Kidney capillary endothelial cell (primary cell): ENCODE results near the gene R3HDM2.
"Not testable (repeated sequence)": the region's sequence is repeated elsewhere in the genome, so short reads cannot be mapped to it uniquely, and the experiment has no call there.

Experiments
- DNase-seq: peaks from one replicate; pipeline ENCODE4 v3.0.0-alpha.2; 2018; ENCODE audit warnings: low spot score

The R3HDM2 gene

DNA sequence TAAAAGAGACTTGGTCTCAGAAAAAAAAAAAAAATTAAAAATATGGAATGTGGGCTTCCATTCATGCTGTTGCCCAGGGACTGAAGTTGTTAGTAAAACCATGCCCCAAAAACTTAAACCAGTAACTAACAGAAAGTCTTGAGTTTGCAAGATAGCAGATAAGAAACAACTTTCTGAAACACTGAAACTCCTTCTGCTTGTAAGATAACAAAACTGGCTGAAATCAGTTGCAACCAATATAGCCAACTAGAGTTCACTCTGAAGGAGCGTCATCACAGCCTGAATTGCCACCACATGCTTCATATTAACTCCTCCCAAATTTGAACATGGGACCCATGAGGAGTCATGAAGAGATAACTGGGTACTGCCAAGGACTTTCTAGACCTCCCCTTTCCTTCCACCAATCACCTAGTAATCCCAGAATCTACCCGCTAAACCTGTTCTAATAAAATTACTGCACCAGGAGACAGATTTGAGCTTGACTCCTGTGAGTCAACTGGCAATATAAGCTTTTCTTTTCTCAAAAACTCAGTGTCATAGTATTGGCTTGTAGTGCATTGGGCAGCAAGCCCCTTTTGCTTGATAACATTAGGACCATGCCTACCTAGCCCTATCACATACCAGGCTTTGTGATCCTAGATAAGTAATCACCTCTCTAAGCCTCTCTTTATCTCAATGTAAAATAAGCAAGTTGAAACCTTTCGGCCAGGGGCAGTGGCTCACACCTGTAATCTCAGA lies 53.6 kb downstream of the R3HDM2 start:
- DNase-seq: no peak

DNA sequence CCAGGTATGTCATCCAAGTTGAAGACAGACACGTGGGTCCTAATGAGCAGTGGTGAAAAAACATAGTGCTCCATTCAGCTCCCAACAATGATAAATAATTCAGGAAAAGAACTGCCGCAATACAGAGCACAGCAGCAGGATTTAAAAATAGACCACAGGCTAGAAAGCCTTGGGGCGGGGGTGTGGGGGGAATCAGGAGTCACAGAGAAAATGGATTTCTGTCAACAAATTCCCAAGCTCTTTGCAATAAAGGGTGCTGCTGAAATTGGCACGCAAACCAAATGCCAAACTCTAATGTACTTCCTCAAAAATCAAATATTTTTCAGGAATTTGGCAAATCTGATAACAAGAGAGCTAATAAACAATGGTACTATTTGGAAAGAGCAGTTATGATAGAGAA lies 58.6 kb downstream of the R3HDM2 start:
- DNase-seq: no peak

DNA sequence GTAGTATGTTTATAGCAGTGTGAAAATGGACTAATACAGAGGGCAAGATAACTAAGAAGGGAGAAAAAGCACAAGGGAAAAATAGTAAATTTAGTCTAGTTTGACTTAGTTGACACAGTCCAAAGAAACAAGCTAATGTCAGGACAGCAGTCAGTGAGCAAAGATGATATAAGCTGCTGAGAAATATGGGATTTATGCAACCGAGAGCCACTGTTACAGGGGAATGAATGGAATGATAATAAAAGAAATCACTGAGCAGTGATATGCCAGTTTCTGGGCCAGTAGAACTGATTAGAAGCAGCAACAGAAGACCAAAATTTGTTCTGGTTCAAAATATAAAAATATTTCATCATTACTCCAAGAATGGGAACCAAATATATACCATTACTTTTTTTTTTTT lies 60.1 kb downstream of the R3HDM2 start:
- DNase-seq: no peak

DNA sequence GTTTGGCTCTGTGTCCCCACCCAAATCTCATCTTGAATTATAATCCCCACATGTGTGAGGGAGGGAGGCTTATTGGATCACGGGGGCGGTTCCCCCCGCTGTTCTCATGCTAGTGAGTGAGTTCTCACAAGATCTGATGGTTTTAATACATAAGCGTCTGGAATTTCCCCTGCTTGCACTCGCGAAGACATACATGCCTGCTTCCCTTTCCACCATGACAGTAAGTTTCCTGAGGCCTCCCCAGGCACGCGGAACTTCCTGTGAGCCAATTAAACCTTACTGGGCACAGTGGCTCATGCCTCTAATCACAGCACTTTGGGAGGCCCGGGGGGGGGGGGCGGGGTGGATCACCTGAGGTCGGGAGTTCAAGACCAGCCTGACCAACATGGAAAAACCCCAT lies 60.8 kb downstream of the R3HDM2 start:
- DNase-seq: no peak

DNA sequence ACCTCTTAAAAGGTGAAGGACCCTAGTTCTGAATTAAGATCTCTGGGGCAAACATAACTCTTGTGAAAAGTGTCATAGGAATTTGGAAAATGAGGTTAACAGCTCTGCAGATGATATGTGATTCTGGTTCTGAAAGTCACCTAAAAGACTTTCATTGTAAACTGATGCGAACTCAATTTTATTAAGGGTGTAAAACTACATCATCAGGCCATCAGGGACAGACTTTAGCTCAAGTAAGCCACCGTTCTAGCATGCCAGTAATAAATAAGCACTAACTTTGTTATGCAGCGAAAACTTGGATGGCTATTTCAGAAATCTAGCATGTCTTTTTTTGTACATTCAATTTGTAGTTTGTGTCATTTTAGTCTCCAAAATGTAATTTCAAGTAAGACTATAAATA lies 61.6 kb downstream of the R3HDM2 start:
- DNase-seq: no peak

DNA sequence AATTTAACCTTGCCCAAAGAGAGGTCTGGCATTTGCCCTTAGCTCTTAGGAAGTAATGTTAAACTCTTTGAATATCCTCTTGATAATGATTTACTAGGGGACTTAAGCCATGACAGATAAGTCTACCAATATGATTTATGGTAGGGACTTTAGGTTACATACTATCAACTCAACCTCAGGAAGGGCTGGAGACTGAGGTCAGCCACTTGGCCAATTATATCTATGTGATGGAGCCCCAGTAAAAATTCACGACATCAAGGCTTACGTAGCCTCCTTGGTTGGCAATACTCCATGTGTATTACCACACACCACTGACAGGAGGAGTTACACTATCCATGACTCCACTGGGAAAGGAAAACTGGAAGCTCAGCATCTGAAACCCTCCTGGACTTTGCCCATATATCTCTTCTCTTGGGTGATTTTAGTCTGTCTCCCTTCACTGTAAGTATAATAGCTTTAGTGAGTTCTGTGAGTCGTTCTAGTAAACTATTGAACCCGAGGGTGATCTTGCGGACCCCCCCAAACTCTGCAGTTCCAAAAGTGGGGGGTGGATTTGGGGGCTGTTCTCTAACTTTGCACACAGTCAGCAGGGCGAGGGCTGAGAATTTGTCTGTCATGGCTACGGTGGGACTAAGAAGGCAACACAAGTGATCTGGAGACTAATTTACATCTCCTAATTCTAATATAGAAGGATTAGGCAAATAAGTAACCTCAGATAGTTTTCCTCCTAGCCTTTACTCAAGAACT lies 62.3 kb downstream of the R3HDM2 start:
- no peak for DNase-seq

DNA sequence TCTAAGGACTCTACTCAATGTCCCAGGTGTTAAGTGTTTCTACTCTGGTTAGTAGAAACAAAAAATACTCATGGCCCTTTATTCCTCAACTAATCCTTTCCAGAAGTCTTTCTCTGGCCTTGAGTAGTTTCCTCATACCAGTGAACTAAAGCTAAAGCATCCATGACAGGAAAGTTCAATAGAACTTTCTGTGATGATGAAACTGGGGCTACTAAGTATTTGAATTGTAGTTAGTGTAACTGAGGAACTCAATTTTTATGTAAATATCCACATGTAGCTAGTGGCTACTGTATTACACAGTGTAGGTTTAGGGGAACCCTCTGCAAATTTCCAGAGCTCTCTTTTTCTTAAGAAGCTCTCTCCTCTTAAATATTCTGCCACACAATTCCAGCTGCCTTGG lies 63.7 kb downstream of the R3HDM2 start:
- DNase-seq: no peak

DNA sequence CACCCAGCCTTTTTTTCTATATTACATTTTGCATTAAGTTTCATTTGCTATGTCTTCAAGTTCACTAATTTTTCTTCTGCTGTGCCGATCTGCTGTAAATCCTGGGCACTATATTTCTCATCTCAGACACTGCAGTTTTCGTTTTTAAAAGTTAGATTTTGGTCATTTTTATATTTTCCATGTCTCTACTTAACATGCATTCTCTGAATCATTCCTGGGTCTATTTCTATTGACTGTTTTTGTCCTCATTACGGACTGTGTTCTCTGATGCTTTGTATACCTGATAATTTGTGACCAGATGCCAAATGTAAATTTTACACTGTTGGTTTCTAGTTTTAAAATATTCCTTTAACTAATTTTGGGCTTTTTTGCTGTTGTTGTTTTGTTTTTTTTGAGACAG lies 64.5 kb downstream of the R3HDM2 start:
- no peak for DNase-seq

DNA sequence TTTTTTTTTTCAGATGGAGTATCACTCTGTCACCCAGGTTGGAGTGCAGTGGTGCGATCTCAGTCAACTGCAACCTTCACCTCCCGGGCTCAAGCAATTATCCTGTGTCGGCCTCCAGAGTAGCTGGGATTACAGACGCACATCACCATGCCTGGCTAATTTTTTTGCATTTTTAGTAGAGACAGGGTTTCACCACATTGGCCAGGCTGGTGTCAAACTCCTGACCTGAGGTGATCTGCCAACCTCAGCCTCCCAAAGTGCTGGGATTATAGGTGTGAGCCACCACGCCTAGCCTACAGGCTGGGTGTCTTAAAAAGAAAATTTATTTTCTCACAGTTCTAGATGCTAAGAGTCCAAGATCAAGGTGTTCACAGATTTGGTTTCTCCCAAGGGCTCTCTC lies 66.7 kb downstream of the R3HDM2 start:
- not testable (repeated sequence) for DNase-seq

DNA sequence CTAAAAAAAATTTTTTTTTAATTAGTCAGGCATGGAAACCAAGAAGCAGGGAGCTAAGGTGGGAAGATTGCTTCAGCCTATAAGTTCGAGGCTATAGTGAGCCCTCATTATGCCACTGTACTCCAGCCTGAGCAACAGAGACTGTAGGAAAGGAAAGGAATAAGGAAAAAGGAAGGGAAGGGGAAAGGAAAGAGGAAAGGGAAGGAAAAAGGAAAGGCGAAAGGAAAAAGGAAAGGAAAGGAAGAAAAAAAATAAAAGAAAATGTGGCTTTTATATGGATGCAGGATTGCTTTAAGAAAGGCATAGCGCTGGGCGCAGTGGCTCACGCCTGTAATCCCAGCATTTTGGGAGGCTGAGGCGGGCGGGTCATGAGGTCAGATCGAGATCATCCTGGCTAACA lies 70.4 kb downstream of the R3HDM2 start:
- DNase-seq: no peak

DNA sequence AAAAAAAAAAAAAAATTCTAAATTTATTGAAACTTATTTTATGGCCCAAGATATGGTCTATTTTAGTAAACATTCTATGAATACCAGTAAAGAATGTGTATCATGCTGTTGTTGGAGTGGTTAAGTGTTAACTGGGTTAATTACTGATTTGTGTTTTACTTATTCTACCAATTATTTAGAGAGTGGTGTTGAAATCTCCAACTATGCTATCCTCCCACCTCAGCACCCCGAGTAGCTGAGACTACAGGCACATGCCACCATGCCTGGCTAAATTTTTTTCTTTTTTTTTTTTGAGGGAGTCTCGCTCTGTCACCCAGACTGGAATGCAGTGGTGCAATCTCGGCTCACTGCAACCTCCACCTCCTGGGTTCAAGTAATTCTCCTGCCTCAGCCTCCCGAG lies 72.2 kb downstream of the R3HDM2 start:
- DNase-seq: no peak

DNA sequence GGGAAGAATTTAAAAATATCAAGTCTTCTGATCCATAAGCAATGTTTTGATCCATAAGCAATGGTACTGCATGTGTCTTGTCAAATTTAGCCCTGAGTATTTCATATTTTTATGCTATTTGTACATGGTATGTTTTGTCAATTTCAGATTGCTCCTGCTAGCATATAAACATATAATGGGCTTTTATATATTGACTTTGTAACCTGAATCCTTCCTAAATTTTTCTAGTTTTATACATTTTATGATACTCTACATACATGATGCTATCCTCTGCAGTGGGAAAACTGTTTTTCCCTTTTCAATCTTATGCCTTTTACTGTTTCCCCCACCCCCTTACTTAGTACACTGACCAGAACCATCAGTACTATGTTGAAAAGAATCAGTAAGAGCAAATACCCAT lies 75.1 kb downstream of the R3HDM2 start:
- no peak for DNase-seq

DNA sequence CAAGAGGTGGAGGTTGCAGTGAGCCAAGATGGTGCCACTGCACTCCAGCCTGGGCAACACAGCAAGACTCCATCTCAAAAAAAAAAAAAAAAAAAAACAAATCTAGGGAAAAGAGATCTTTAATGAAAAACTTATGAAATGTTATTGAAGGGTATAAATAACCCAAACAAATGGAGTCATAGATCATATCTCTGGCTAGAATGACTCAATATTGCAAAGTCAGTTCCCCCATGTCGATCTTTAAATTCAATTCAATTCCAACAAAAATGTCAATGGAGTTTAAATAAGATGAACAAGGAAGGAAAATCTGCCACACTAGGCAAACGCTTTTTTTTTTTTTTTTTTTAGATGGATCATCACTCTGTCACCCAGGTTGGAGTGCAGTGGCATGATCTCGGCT lies 78.7 kb downstream of the R3HDM2 start:
- DNase-seq: no peak

DNA sequence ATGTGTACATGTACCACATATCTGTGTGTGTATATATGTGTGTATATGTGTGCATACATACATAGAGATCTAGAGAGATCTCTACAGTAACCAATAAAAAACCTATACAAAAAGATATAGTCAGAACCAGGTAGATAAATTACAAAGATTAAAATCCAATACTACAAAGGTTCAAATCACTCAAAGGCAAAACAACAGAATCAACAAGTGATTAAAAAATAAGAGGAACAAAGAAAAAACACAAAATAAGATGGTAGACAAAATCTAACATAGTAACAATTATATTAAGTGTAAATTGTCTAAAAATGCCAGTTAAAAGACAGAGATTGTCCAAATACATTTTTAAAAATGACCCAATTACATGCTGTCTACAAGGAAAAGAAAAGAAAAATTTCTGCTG lies 83.6 kb downstream of the R3HDM2 start:
- no peak for DNase-seq

DNA sequence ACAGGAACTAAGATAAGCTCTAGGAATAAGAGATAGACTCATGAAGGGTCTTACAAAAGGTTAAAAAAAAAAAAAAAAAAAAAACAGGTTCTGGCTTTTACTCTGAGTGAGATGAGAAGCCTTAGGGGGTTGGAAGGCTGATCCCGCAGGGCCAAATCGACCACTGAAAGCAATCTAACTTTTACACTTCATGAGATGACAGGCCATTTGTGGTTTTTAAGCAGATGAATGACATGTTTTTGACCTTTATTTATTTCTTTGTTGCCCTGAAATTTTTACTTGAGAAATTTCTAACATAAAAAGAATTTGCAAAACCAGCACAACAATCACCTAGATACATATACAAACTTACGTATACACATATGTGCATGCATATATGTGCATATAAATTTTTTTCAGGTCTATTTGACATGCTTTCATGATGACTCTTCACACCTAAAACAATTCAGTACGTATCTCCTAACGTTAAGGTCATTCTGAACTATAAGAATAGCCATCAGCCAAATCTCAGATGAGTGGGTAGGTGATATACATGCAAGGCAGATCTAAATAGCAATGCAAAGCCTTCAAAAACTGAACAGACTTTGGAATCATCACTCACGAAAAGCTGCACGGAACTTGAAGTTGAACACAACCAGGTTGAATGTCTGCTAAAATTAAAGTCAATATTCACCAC lies 87.0 kb downstream of the R3HDM2 start:
- no peak for DNase-seq

DNA sequence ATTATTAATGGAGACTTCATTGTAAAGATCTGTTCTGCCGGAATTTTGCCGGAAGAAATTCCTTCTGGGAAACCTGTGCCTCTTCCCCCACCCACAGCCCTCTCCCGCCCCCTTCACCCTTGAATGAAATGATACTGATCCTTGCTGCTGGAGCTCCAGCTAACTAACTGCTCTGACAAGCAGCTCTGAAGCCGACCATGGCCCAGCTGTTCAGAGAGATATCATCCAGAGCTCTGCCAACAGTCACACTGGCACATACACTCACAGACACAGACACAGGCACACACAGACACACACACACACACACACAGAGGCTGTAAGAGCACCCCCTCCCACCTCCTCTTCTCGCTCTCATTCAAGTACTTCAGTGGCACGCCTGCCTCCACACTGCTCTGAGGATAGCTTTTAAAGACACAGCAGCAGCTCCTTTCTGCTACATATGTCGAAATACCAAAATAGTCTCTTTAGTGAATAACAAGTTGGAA lies 88.6 kb downstream of the R3HDM2 start:
- no peak for DNase-seq

DNA sequence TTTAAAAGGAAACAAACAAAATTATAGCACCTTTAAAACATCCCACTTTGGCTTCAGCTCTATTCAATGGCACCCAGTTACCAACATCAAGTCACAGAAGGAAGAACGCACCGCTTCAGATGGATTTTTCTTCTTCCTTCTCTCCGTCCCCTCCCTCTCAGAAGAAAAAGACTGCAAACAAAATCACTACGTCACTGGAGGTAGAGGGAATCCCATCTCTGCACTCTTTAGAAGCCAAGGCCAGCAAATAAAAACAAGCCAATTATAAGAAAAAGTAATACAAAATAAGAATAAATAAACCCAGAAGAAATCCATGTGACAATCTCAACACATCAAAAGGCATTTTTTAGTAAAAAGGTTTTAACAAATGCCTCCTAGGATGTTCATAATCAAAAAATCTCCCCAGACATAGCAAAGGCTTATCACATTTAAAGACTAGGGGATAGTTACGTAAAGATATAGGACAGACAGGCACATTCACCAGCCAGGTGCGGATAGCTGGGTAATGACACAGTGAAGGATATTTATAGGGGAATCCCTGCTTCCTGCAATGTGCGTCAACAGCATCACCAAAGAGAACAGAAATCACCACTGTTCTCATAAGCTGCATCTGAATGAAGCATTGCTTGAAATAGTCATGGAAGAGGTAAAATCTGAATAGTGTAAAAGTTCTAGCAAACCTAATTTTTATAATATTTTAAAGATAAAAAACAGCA lies 89.4 kb downstream of the R3HDM2 start:
- no peak for DNase-seq

DNA sequence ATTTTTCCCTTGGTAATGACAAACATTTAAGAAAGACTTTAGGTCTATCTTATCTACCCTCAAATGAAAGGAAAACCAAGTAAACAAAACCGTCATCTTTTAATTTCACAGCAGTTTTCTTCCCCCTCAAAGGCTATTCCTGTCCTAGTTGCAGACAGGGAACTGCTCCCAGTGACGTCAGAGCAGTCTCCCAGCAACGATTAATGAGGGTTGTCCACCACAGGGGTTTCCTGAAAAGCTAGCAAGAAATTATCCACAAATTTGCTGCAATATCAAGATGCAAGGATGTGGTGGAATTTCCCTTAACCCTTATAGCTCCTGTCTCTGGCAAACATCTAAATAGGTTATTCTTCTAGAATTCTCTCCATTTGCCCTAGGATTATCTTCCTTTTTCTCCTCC lies 90.7 kb downstream of the R3HDM2 start:
- peak; percentile 23 for DNase-seq

DNA sequence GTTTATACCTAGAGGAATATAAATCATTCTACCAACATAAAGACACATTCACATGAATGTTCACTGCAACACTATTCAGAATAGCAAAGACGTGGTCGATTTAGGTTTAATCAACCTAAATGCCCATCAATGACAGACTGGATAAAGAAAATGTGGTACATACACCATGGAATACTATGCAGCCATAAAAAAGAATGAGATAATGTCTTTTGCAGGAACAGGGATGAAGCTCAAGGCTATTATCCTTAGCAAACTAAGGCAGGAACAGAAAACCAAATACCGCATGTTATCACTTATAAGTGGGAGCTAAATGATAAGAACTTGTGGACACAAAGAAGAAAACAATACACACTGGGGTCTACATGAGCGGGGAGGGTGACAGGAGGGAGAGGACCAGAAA lies 94.5 kb downstream of the R3HDM2 start:
- not testable (repeated sequence) for DNase-seq

DNA sequence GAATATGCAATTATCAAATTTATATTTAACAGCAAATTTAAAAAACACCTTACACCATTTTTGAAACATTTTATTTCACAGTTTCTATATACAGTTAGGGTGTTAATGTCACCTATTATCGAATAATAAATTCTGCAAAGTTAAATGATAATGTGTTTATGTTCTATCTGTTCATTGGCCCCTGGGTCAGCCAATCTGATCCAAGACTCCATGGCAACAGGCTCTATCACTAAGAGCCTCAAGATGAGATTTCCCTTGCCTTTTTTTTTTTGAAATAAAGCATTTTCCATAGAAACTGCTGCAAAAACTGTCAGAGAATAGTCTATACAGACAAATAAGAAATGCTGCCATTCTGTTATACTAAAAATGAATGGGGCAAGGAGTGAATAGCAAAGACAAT lies 96.6 kb downstream of the R3HDM2 start:
- DNase-seq: no peak

DNA sequence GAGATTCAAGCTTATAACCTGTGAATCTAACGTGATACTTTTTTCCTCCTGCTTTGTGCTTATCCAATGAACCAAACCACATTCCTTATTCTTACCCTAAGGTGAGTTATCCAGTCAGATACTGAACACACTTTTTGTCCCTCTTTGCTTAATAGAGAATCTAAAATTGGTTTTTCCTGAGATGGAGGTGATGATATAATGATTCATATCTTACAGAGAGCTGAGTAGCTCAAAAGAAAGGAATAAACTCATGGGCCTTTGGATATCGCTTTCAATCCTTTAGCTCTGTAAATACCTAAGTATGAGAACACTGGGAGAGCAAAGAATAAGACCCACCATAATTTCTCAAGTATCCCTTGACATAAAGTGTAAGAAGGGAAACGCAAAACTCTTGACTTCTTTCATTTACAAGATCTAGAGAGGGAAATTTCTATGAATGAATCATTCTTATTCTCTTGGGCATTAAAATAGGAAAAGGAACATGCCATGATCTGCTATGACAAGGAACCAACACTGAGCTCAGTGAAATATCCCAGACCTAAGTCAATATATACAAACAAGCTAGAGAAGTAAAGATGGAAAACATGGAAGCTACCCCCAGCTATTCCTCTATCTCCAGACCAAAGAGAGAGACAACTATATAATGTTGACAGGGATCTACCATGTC lies 98.1 kb downstream of the R3HDM2 start:
- peak; percentile 48 for DNase-seq

DNA sequence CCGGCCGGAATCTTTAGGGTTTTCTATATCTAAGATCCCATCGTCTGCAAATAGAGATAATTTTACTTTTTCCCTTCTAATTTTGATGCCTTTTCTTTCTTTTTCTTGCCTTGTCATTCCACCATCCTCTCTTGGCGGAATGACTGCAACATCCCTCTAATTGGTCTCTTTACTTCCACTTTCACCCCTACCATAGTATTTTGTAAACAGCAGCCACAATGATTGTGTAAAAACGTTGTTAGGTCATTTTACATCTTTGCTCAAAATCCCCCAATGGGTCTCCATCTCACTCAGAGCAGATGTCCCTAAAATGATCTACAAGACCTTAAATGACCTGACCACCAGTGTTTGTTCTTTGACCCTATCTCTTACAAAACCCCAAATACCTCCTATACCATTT lies 99.9 kb downstream of the R3HDM2 start:
- DNase-seq: no peak
